IMR-90 (cell line): Measurements from ENCODE around the gene NR5A2. TPM values are rescaled to one million over a fixed set of nuclear protein-coding genes. Genes with fewer than 3 reads are reported as not detected.

Experiments used
- ATAC-seq: fragments of 200-7000 bp; cut with Tn5 transposase; 2 replicates; pipeline ENCODE4 v1.9.1; 2020; ENCODE audit warnings: low read depth, mild to moderate bottlenecking, moderate library complexity
- BruUV-seq: library from RNA; stranded (reverse); fragments of 400-500 nt; replicated peaks from 2 replicates; lab custom pipeline; 2021; lab: Mats Ljungman, UMichigan
- CTCF ChIA-PET: fragments of 300-600 bp; formaldehyde crosslinking; extraction: SDS; loops from one replicate; lab custom pipeline; 2021; ENCODE audit warnings: antibody characterized with exemption; lab: Yijun Ruan, JAX
- POLR2A ChIA-PET: fragments of 300-600 bp; sonication (Branson Sonifier 250); formaldehyde crosslinking; loops from one replicate; lab custom pipeline; 2022; ENCODE audit warnings: antibody characterized with exemption; ENCODE audit not compliant: unreplicated experiment; lab: Charles Lee
- DNase-seq: peaks from one replicate; pipeline ENCODE4 v3.0.0; 2013
- H2AFZ ChIP-seq: replicated peaks from 2 replicates; pipeline ENCODE3; 2013; ENCODE audit warnings: low read length, mild to moderate bottlenecking; ENCODE audit not compliant: poor library complexity
- H2AK5ac ChIP-seq: 2 replicates; pipeline ENCODE4 v1.6.1; 2013; ENCODE audit warnings: low read depth, low read length, inconsistent platforms
- H2AK9ac ChIP-seq: replicated peaks from 2 replicates; pipeline ENCODE3; 2013; ENCODE audit warnings: mild to moderate bottlenecking, low read depth, low read length, moderate library complexity; ENCODE audit not compliant: poor library complexity
- H2BK120ac ChIP-seq: 2 replicates; pipeline ENCODE4 v1.6.1; 2013; ENCODE audit warnings: low read depth, low read length, inconsistent platforms
- H2BK15ac ChIP-seq: 3 replicates; pipeline ENCODE4 v1.6.1; 2013; ENCODE audit warnings: low read depth, low read length, inconsistent platforms
- H2BK20ac ChIP-seq: 2 replicates; pipeline ENCODE4 v1.6.1; 2013; ENCODE audit warnings: low read depth, mild to moderate bottlenecking, inconsistent platforms, low read length, moderate library complexity
- H2BK5ac ChIP-seq: 2 replicates; pipeline ENCODE4 v1.6.1; 2013; ENCODE audit warnings: mild to moderate bottlenecking, low read depth, low read length, inconsistent platforms; ENCODE audit not compliant: poor library complexity, severe bottlenecking
- H3K14ac ChIP-seq: replicated peaks from 2 replicates; pipeline ENCODE4 v1.6.1; 2013; ENCODE audit warnings: low read depth, low read length, inconsistent platforms
- H3K18ac ChIP-seq: 2 replicates; pipeline ENCODE4 v1.6.1; 2013; ENCODE audit warnings: low read depth, low read length, control low read depth
- H3K23ac ChIP-seq: 2 replicates; pipeline ENCODE4 v1.6.1; 2013; ENCODE audit warnings: low read depth, low read length, inconsistent platforms
- H3K27ac ChIP-seq: 2 replicates; pipeline ENCODE4 v1.5.1; 2013; ENCODE audit warnings: mild to moderate bottlenecking, control low read depth, low read length; ENCODE audit not compliant: insufficient read depth
- H3K27me3 ChIP-seq: 2 replicates; pipeline ENCODE4 v1.6.1; 2013; ENCODE audit warnings: low read length; ENCODE audit not compliant: control insufficient read depth, insufficient read depth
- H3K36me3 ChIP-seq: 2 replicates; pipeline ENCODE4 v1.6.1; 2013; ENCODE audit warnings: low read length, mixed read lengths; ENCODE audit not compliant: control insufficient read depth, insufficient read depth
- H3K4ac ChIP-seq: 2 replicates; pipeline ENCODE4 v1.6.1; 2013; ENCODE audit warnings: low read depth, low read length, inconsistent platforms
- H3K4me1 ChIP-seq: 2 replicates; pipeline ENCODE4 v1.6.1; 2013; ENCODE audit warnings: low read length, mixed read lengths; ENCODE audit not compliant: control insufficient read depth, insufficient read depth
- H3K4me2 ChIP-seq: 2 replicates; pipeline ENCODE4 v1.6.1; 2013; ENCODE audit warnings: low read depth, mild to moderate bottlenecking, control low read depth, low read length, moderate library complexity
- H3K4me3 ChIP-seq: 2 replicates; pipeline ENCODE4 v1.5.1; 2013; ENCODE audit warnings: low read depth, mild to moderate bottlenecking, control low read depth, low read length, moderate library complexity; ENCODE audit not compliant: insufficient read depth
- H3K56ac ChIP-seq: 2 replicates; pipeline ENCODE4 v1.6.1; 2013; ENCODE audit warnings: low read length, inconsistent platforms; ENCODE audit not compliant: insufficient read depth; ENCODE audit errors: extremely low read depth
- H3K79me1 ChIP-seq, 2 experiments: 2 replicates each; pipeline ENCODE4 v1.6.1; 2013; ENCODE audit warnings: low read length in 2 of 2, inconsistent platforms in 1 of 2, low read depth in 1 of 2
- H3K9ac ChIP-seq: 2 replicates; pipeline ENCODE4 v1.6.1; 2013; ENCODE audit warnings: low read depth, low read length, control low read depth
- H3K9me1 ChIP-seq: 2 replicates; pipeline ENCODE4 v1.6.1; 2013; ENCODE audit warnings: low read length, inconsistent platforms; ENCODE audit not compliant: insufficient read depth
- H3K9me3 ChIP-seq: 2 replicates; pipeline ENCODE4 v1.6.1; 2013; ENCODE audit warnings: low read length; ENCODE audit not compliant: control insufficient read depth, insufficient read depth
- H4K20me1 ChIP-seq: 2 replicates; pipeline ENCODE4 v1.6.1; 2013; ENCODE audit warnings: low read length, inconsistent platforms; ENCODE audit not compliant: insufficient read depth
- H4K5ac ChIP-seq: 2 replicates; pipeline ENCODE4 v1.6.1; 2013; ENCODE audit warnings: mild to moderate bottlenecking, low read depth, low read length, control low read depth
- H4K8ac ChIP-seq, 2 experiments: 2 replicates each; pipeline ENCODE4 v1.6.1; 2013; ENCODE audit warnings: low read depth in 2 of 2, low read length in 2 of 2, control low read depth in 1 of 2, inconsistent platforms in 1 of 2
- H4K91ac ChIP-seq: 2 replicates; pipeline ENCODE4 v1.6.1; 2013; ENCODE audit warnings: low read depth, low read length, inconsistent platforms; ENCODE audit not compliant: insufficient read depth
- BHLHE40 ChIP-seq: fragments of 150-350 bp; IDR thresholded peaks from 2 replicates; pipeline ENCODE4 v1.6.1; 2016; ENCODE audit warnings: mild to moderate bottlenecking, low read depth, low read length
- CEBPB ChIP-seq: IDR thresholded peaks from 2 replicates; pipeline ENCODE4 v1.6.1; 2012; ENCODE audit warnings: low read depth, low read length, improper control_type of control experiment
- CHD1 ChIP-seq: IDR thresholded peaks from 2 replicates; pipeline ENCODE4 v1.6.1; 2012; ENCODE audit warnings: low read depth, low read length, improper control_type of control experiment
- FOS ChIP-seq: fragments of 150-350 bp; IDR thresholded peaks from 2 replicates; pipeline ENCODE4 v1.6.1; 2016; ENCODE audit warnings: low read depth, low read length
- MAFK ChIP-seq: IDR thresholded peaks from 2 replicates; pipeline ENCODE4 v1.6.1; 2012; ENCODE audit warnings: low read depth, low read length, improper control_type of control experiment
- MAZ ChIP-seq: IDR thresholded peaks from 2 replicates; pipeline ENCODE4 v1.6.1; 2012; ENCODE audit warnings: low read depth, mild to moderate bottlenecking, low read length, improper control_type of control experiment, moderate library complexity, borderline replicate concordance
- MXI1 ChIP-seq: IDR thresholded peaks from 2 replicates; pipeline ENCODE4 v1.6.1; 2012; ENCODE audit warnings: low read depth, mild to moderate bottlenecking, low read length, moderate library complexity, borderline replicate concordance
- NFE2L2 ChIP-seq: fragments of 150-350 bp; IDR thresholded peaks from 2 replicates; pipeline ENCODE4 v1.6.1; 2016; ENCODE audit warnings: low read depth, mild to moderate bottlenecking, low read length
- POLR2A ChIP-seq: IDR thresholded peaks from 2 replicates; pipeline ENCODE4 v1.6.1; 2012; ENCODE audit warnings: mild to moderate bottlenecking, low read depth, low read length
- RAD21 ChIP-seq: IDR thresholded peaks from 2 replicates; pipeline ENCODE4 v1.6.1; 2012; ENCODE audit warnings: low read length, improper control_type of control experiment
- RCOR1 ChIP-seq: IDR thresholded peaks from 2 replicates; pipeline ENCODE4 v1.6.1; 2012; ENCODE audit warnings: mild to moderate bottlenecking, low read length, improper control_type of control experiment; ENCODE audit not compliant: insufficient replicate concordance
- RFX5 ChIP-seq: IDR thresholded peaks from 2 replicates; pipeline ENCODE4 v1.8.0; 2012; ENCODE audit warnings: low read depth, mild to moderate bottlenecking, low read length, moderate library complexity
- WGBS, 2 experiments: methylation state at CpG; one replicate each; pipeline versions ENCODE4 v1.1.5 to v1.1.7; 2013; ENCODE audit warnings: missing lambda C conversion rate in 2 of 2; ENCODE audit not compliant: insufficient read length in 1 of 2; ENCODE audit errors: extremely low coverage in 2 of 2; 5-methylcytosine and 5-hydroxymethylcytosine counted together
- dilution Hi-C: fragments of 300-500 bp; cut with HindIII; formaldehyde crosslinking; loops from one replicate; pipeline ENCODE4 v1.14.3; 2018; ENCODE audit warnings: low sequenced_read_pairs; ENCODE audit not compliant: unreplicated experiment
- in situ Hi-C: fragments of 300-500 bp; cut with MboI; formaldehyde crosslinking; loops from 3 replicates; pipeline ENCODE4 v1.14.3; 2019; ENCODE audit warnings: low sequenced_read_pairs, inconsistent platforms, mixed read lengths
- intact Hi-C: fragments of 100-400 bp; cut with micrococcal nuclease; formaldehyde crosslinking; loops from 2 replicates; pipeline ENCODE4 v1.10.0; 2022
- polyA plus RNA-seq, 3 experiments: library from polyadenylated mRNA; depleted of rRNA; stranded (reverse); fragments of >200 nt; gene quantifications; 2 replicates each; pipeline ENCODE4 v1.2.3, GENCODE V29; 2012; ENCODE audit warnings: low replicate concordance in 1 of 3
- total RNA-seq: library from RNA; depleted of rRNA; stranded (reverse); fragments of >200 nt; gene quantifications from 2 replicates; pipeline ENCODE4 v1.2.3, GENCODE V29; 2012
- TF ChIP-seq, protein P1 (sequence below): fragments of 150-350 bp; IDR thresholded peaks from 2 replicates; pipeline ENCODE4 v1.6.1; 2016; ENCODE audit warnings: low read depth, mild to moderate bottlenecking, low read length, moderate library complexity, borderline replicate concordance

The NR5A2 gene
- total and polyA plus RNA-seq, 2 of the 4 experiments (the other 2 are of a cell fraction), result 0.03 to 0.18 TPM

DNA sequence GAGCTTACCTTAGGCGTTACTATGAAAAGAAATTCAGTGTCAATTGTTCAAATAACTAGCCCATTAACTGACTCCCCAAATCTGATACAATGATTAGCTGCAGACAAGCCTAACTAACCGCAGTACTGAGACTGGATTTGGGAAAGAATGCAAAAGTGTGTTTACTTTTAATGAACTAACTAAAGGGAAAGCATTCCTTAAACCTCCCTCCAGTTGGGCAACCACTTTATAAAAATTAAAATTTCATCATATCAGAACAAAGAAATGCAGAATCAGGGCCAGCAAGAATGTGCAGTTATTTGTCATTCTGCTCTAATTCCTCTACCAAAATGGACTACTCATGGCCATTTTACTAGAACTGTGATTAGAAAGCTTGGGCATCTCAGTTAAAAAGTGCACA is 11.7 kb upstream of the NR5A2 start:
- H3K9me3 ChIP-seq, result no peaks in the 10 kb centered on the region
- TF ChIP-seq CEBPB, result no peak
- TF ChIP-seq BHLHE40, result no peak
- TF ChIP-seq RFX5, result no peak
- TF ChIP-seq POLR2A, result no peak
- TF ChIP-seq MAZ, result no peak
- no peak for TF ChIP-seq NFE2L2
- no peak for TF ChIP-seq FOS
- TF ChIP-seq CHD1, result no peak
- TF ChIP-seq, protein P1, sequence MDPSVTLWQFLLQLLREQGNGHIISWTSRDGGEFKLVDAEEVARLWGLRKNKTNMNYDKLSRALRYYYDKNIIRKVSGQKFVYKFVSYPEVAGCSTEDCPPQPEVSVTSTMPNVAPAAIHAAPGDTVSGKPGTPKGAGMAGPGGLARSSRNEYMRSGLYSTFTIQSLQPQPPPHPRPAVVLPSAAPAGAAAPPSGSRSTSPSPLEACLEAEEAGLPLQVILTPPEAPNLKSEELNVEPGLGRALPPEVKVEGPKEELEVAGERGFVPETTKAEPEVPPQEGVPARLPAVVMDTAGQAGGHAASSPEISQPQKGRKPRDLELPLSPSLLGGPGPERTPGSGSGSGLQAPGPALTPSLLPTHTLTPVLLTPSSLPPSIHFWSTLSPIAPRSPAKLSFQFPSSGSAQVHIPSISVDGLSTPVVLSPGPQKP, result no peak
- no peak for TF ChIP-seq RAD21
- no peak for TF ChIP-seq MAFK
- TF ChIP-seq MXI1, result no peak
- no peak for TF ChIP-seq RCOR1
- no peaks in the 10 kb centered on the region for H3K9me1 ChIP-seq
- no peak overlapping the region for H4K8ac ChIP-seq
- H2AK5ac ChIP-seq, result no peak overlapping the region
- no peak overlapping the region for H3K9ac ChIP-seq
- intact Hi-C loops, result no loop called here
- no peak overlapping the region for H3K4ac ChIP-seq
- H2BK120ac ChIP-seq, result no peak overlapping the region
- H3K14ac ChIP-seq, result no peak overlapping the region
- BruUV-seq, result no TSS peak
- H3K4me3 ChIP-seq, result no peak overlapping the region
- no peak overlapping the region for H2BK15ac ChIP-seq
- in situ Hi-C loops, result no loop called here
- no peak overlapping the region for H3K4me2 ChIP-seq
- H4K20me1 ChIP-seq, result no peaks in the 10 kb centered on the region
- DNase-seq (no peak), ATAC-seq (no peak; the same call in 1 of the 2 replicates)
- no peak overlapping the region for H3K18ac ChIP-seq
- no peak overlapping the region for H2AK9ac ChIP-seq
- no peaks in the 10 kb centered on the region for H3K36me3 ChIP-seq
- no peaks in the 10 kb centered on the region for H3K79me1 ChIP-seq
- H3K23ac ChIP-seq, result no peak overlapping the region
- H3K27ac ChIP-seq, result no peak overlapping the region
- WGBS, 2 experiments, result no CpG with 5 or more reads among the region's 2 CpGs
- ChIA-PET CTCF (no interaction called here), POLR2A (no interaction called here)
- H3K4me1 ChIP-seq, result no peaks in the 10 kb centered on the region
- H2BK5ac ChIP-seq, result no peak overlapping the region
- H3K56ac ChIP-seq, result no peak overlapping the region
- H3K27me3 ChIP-seq, result peaks cover 3% of the 10 kb centered on the region
- H2AFZ ChIP-seq, result no peak overlapping the region
- no peak overlapping the region for H4K91ac ChIP-seq
- H2BK20ac ChIP-seq, result no peak overlapping the region
- dilution Hi-C loops, result no loop called here
- H4K5ac ChIP-seq, result no peak overlapping the region
